ENCODE measurements around the gene NXNL1. TPM values are rescaled to one million over a fixed set of nuclear protein-coding genes. Genes with fewer than 3 reads are reported as not detected.

The NXNL1 gene
- total and polyA plus RNA-seq, 2 donors (not counting 1 experiment from before 2014, with no cell fraction given), result not detected

DNA sequence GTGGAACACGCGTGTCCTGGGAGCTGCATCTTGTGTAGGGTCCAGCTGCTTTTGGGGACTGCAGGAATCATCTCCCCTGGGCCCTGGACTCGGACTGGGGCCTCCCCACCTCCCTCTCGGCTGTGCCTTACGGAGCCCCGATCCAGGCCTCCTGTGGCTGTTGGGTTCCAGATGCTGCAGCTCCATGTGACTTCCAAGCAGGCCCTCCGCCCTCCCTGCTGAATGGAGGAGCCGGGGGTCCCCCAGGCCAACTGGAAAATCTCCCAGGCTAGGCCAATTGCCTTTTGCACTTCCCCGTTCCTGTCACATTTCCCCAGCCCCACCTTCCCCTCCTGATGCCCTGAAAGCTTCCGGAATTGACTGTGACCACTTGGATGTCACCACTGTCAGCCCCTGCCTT, 44.5 kb upstream of the NXNL1 start:
- H3K27ac ChIP-seq (ENCODE audit: insufficient read depth, low read length), result no peak overlapping the region
- H3K4me1 ChIP-seq (ENCODE audit: control insufficient read depth, extremely low read depth, insufficient read depth, low read length), result peaks cover 5% of the 10 kb centered on the region
- DNase-seq (ENCODE audit: low read depth in 2 of 2), result no peak
- no peaks in the 10 kb centered on the region for H4K20me1 ChIP-seq (ENCODE audit: control insufficient read depth, extremely low read depth, insufficient read depth, low read length)
- H3K9ac ChIP-seq (ENCODE audit: insufficient read depth, low read length), result no peak overlapping the region
- no peak overlapping the region for H3K4me3 ChIP-seq (replicated peaks in 1 of 4; ENCODE audit: control extremely low read depth in 1 of 4, insufficient read depth in 1 of 4, low read depth in 3 of 4, low read length in 4 of 4)
- no peaks in the 10 kb centered on the region for H3K9me3 ChIP-seq (ENCODE audit: control insufficient read depth, insufficient read depth, low read depth, low read length)
- no peak overlapping the region for H3K4me2 ChIP-seq (ENCODE audit: extremely low read depth, insufficient read depth, low read length)
- no peak overlapping the region for H2AFZ ChIP-seq (ENCODE audit: low read length)
- TF ChIP-seq EZH2 (IDR thresholded peaks at IDR 0.05; ENCODE audit: low read length, missing control alignments), result no peak
- TF ChIP-seq, protein P1, sequence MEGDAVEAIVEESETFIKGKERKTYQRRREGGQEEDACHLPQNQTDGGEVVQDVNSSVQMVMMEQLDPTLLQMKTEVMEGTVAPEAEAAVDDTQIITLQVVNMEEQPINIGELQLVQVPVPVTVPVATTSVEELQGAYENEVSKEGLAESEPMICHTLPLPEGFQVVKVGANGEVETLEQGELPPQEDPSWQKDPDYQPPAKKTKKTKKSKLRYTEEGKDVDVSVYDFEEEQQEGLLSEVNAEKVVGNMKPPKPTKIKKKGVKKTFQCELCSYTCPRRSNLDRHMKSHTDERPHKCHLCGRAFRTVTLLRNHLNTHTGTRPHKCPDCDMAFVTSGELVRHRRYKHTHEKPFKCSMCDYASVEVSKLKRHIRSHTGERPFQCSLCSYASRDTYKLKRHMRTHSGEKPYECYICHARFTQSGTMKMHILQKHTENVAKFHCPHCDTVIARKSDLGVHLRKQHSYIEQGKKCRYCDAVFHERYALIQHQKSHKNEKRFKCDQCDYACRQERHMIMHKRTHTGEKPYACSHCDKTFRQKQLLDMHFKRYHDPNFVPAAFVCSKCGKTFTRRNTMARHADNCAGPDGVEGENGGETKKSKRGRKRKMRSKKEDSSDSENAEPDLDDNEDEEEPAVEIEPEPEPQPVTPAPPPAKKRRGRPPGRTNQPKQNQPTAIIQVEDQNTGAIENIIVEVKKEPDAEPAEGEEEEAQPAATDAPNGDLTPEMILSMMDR (conservative IDR thresholded peaks at IDR 0.05 in 1 of 2, IDR thresholded peaks at IDR 0.05 in 1 of 2; ENCODE audit: low read depth in 1 of 2, low read length in 2 of 2), result no peak
- peaks cover 7% of the 10 kb centered on the region for H3K36me3 ChIP-seq (ENCODE audit: control insufficient read depth, insufficient read depth, low read length)
- H3K79me2 ChIP-seq (ENCODE audit: control insufficient read depth, insufficient read depth, low read length), result peaks cover 18% of the 10 kb centered on the region
- H3K27me3 ChIP-seq (ENCODE audit: control insufficient read depth, insufficient read depth, low read length), result no peaks in the 10 kb centered on the region

DNA sequence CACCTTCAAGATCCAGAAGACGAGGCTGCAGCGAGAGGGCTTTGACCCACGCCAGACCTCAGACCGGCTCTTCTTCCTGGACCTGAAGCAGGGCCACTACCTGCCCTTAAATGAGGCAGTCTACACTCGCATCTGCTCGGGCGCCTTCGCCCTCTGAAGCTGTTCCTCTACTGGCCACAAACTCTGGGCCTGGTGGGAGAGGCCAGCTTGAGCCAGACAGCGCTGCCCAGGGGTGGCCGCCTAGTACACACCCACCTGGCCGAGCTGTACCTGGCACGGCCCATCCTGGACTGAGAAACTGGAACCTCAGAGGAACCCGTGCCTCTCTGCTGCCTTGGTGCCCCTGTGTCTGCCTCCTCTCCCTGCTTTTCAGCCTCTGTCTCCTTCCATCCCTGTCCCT, 43.7 kb upstream of the NXNL1 start:
- Histone ChIP-seq H3K27ac (ENCODE audit: insufficient read depth, low read length) (no peak overlapping the region), H3K4me1 (ENCODE audit: control insufficient read depth, extremely low read depth, insufficient read depth, low read length) (peaks cover 9% of the 10 kb centered on the region), H3K4me2 (ENCODE audit: extremely low read depth, insufficient read depth, low read length) (no peak overlapping the region), H3K9ac (ENCODE audit: insufficient read depth, low read length) (no peak overlapping the region), H3K79me2 (ENCODE audit: control insufficient read depth, insufficient read depth, low read length) (peaks cover 11% of the 10 kb centered on the region), H4K20me1 (ENCODE audit: control insufficient read depth, extremely low read depth, insufficient read depth, low read length) (no peaks in the 10 kb centered on the region), H2AFZ (ENCODE audit: low read length) (no peak overlapping the region), H3K36me3 (ENCODE audit: control insufficient read depth, insufficient read depth, low read length) (peaks cover 8% of the 10 kb centered on the region), H3K4me3 (replicated peaks in 1 of 4; ENCODE audit: control extremely low read depth in 1 of 4, insufficient read depth in 1 of 4, low read depth in 3 of 4, low read length in 4 of 4) (no peak overlapping the region), H3K9me3 (ENCODE audit: control insufficient read depth, insufficient read depth, low read depth, low read length) (no peaks in the 10 kb centered on the region), H3K27me3 (ENCODE audit: control insufficient read depth, insufficient read depth, low read length) (no peaks in the 10 kb centered on the region)
- no peak for DNase-seq (ENCODE audit: low read depth in 2 of 2)
- TF ChIP-seq, protein P1 (conservative IDR thresholded peaks at IDR 0.05 in 1 of 2, IDR thresholded peaks at IDR 0.05 in 1 of 2; ENCODE audit: low read depth in 1 of 2, low read length in 2 of 2), result no peak
- TF ChIP-seq EZH2 (IDR thresholded peaks at IDR 0.05; ENCODE audit: low read length, missing control alignments), result no peak

DNA sequence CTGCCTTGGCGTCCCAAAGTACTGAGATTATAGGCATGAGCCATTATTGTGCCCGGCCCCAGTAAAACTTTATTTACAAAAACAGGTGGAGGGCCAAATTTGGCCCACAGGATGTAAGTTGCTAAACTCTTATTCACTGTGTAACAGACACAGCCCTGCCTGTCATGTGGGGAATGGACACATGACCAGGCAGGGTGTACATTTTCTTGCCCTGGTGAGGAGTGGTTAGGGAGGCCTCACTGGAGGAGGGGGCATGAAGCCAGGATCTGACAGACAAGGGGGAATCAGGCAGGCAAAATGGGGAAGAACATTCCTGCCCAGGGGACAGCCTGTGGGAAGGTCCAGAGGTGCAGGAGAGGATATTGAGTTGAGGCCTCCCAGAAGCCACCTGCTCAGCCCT, 43.3 kb upstream of the NXNL1 start:
- DNase-seq (ENCODE audit: low read depth in 2 of 2), result no peak
- TF ChIP-seq, protein P1 (conservative IDR thresholded peaks at IDR 0.05 in 1 of 2, IDR thresholded peaks at IDR 0.05 in 1 of 2; ENCODE audit: low read depth in 1 of 2, low read length in 2 of 2), result no peak
- no peak for TF ChIP-seq EZH2 (IDR thresholded peaks at IDR 0.05; ENCODE audit: low read length, missing control alignments)
- Histone ChIP-seq H3K79me2 (ENCODE audit: control insufficient read depth, insufficient read depth, low read length) (peaks cover 7% of the 10 kb centered on the region), H3K27ac (ENCODE audit: insufficient read depth, low read length) (no peak overlapping the region), H3K9me3 (ENCODE audit: control insufficient read depth, insufficient read depth, low read depth, low read length) (no peaks in the 10 kb centered on the region), H3K4me1 (ENCODE audit: control insufficient read depth, extremely low read depth, insufficient read depth, low read length) (peaks cover 9% of the 10 kb centered on the region), H3K36me3 (ENCODE audit: control insufficient read depth, insufficient read depth, low read length) (peaks cover 8% of the 10 kb centered on the region), H3K4me3 (replicated peaks in 1 of 4; ENCODE audit: control extremely low read depth in 1 of 4, insufficient read depth in 1 of 4, low read depth in 3 of 4, low read length in 4 of 4) (no peak overlapping the region), H3K27me3 (ENCODE audit: control insufficient read depth, insufficient read depth, low read length) (no peaks in the 10 kb centered on the region), H3K4me2 (ENCODE audit: extremely low read depth, insufficient read depth, low read length) (no peak overlapping the region), H3K9ac (ENCODE audit: insufficient read depth, low read length) (no peak overlapping the region), H4K20me1 (ENCODE audit: control insufficient read depth, extremely low read depth, insufficient read depth, low read length) (no peaks in the 10 kb centered on the region), H2AFZ (ENCODE audit: low read length) (no peak overlapping the region)

Measured in fibroblast of lung (primary cell).